ENCODE results near the gene HEXD.
A peak's percentile ranks its signal among the peaks of the same experiment; 100 is the strongest.

DNA sequence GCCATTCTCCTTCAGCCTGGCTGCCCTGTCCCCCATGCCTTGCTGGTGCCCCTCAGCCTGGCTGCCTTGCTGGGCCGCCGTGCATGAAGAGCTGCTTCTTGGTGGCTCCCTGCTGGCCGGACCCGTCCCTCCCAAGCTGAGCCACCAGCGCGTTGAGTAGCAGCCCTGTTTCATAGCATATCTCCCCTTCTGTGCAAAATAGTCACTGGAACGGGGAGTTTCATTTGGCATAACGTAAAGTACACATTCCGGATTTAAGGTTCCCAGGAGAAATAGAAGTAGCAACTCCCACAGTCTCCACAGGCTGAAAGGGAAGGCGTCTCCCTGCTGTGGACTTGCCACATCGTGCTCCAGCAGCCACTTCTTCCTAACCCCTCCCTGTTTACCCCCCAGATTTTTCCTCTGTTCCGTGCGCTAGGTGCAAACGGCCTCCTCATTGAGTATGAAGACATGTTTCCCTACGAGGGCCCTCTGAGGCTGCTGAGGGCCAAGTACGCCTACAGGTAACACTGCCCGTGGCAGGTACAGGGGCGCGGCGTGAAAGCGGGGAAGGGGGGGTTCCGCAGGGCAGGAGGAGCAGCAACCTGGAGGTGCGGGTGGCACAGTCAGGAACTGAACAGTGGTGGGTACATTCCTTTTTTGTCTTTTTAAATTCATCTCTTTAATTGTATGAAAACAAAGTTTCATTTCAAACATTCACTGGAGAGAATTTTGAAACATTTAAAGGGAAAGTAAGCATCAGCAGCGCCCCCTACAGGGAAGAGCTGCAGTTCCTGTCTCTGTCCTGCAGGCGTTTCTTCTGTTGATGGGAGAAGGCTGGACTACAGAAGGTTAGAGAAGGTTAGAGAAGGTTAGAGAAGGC is 6.1 kb downstream of the HEXD start:
- TF ChIP-seq CTCF (IDR thresholded peaks at IDR 0.05; ENCODE audit: low read length) (peak; percentile 76), EZH2phosphoT487 (IDR thresholded peaks at IDR 0.05; ENCODE audit: low read length) (no peak)
